NOMO-1 (cell line): Measurements from ENCODE around the gene IQGAP1.
"Not testable (repeated sequence)": the region's sequence is repeated elsewhere in the genome, so short reads cannot be mapped to it uniquely, and the experiment has no call there.

Experiments used
- DNase-seq, 2 experiments: peaks; one replicate each; lab custom pipeline; 2025; ENCODE audit not compliant: unreplicated experiment in 2 of 2; lab: John Stamatoyannopoulos, UW

IQGAP1 gene

DNA sequence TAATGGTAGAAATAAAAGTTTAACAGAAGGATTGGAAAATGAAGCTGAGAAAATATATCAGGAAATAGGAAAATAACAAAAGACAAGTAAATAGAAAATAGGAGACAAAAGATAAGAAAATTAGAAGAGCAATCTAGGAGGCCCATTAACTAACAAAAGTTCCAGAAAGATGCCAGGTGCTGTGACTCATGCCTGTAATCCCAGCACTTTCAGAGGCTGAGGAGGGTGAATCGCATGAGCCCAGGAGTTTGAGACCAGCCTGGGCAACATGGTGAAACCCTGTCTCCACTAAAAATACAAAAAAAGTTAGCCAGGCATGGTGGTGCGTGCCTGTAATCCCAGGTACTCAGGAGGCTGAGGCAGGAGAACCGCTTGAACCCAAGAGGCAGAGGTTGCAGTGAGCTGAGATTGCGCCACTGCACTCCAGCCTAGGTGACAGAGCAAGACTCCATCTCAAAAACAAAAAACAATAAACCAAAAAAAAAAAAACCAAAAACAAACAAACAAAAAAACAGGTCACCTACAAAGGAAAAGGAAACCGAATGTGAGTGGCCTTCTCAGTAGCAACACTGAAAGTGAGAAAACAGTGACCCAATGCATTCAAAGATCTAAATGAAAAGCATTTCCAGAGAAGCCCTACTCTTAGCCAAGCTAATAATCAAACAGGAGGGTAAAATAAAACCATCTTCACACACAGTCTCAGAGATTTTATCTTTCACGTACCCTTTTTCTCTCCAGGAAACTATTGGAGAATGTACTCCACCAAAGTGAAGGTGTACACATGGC is 136.2 kb downstream of the IQGAP1 start:
- DNase-seq: not testable (repeated sequence)

DNA sequence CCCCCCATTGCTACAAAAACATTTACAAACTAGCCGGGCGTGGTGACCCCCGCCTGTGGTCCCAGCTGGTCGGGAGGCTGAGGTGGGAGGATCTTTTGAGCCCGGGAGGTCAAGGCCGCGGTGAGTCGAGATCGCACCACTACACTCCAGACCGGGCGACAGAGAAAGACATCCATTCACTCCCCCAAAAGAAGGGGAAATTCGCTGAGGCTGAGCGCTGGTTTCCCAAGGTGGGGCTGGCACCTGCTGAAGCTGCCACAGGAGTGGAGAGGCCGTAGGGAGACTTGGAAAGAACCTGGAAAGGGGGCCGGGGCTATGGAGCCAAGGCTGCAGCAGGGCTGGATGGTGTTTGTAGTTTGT is 140.9 kb downstream of the IQGAP1 start:
- no peak for DNase-seq

DNA sequence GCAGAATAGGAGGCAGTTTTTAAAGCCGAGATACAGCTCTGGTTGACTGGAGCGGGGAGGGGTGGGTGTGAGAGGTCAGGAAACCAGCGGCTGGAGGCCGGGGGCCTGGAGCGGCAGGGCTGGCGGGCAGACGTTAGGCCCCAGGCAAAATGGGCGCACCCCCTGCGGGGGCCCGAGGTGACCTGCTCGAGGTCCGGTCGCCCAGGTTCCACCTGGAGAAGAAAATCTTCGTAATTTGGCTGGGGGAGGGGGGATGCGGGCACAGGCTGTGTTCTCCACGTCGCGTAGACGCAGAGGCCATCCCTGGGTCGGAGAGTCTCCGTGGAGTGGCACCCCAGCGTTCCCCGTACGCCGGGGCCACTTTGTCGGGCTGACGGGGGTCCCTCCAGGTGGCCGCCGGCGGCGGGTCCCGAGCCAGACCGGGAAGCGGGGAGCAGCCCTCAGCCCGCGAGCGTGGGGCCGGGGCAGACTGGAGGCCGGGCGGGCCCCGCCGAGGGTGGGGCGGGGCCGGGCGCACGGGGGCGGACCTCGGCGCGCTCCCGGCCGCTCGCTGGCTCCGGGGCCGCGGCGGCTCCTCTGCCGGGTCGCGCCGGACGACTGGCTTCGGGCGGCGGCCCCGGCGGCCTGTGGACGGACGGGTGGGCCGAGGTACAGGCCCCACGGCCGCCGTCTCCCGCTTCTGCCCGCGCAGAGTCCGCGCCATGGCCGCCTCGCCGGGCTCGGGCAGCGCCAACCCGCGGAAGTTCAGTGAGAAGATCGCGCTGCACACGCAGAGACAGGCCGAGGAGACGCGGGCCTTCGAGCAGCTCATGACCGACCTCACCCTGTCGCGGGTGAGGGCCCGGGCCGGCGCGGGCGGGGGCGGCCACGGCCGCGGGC is 141.6 kb downstream of the IQGAP1 start, which contains the start of gene CRTC3:
Gene CRTC3 (plus strand): TSS at position 553 of the 879 bp plus-strand sequence. CDS start 149 bp downstream, at position 702.
- DNase-seq: peak; percentile 46 to 56

- DNase-seq: peak; percentile 21 to 31
These were observed 142.4 kb downstream of the IQGAP1 start for GRCh38 chr15:90530250-90531051.

GRCh38 chr15:90531147-90531546 is 143.1 kb downstream of the IQGAP1 start:
- DNase-seq: no peak

DNA sequence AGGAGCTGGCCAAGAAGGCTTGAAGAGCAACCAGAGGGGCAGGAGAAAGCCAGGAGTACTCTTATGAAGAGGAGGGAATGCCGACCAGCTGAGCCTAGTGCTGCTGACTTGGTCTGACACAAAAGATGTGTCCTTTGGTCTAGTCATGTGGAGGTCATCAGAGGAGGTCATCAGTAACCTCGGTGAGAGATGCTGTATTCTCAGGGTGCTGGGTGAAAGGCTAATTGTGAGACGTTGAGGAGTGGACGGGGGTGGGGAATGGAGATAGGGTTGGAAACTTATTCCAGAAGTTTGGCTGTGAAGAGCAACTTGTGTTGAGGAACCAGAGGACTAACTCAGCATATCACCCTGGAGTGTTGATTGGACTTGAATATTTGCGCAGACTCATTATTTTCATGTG is 147.2 kb downstream of the IQGAP1 start:
- no peak for DNase-seq

DNA sequence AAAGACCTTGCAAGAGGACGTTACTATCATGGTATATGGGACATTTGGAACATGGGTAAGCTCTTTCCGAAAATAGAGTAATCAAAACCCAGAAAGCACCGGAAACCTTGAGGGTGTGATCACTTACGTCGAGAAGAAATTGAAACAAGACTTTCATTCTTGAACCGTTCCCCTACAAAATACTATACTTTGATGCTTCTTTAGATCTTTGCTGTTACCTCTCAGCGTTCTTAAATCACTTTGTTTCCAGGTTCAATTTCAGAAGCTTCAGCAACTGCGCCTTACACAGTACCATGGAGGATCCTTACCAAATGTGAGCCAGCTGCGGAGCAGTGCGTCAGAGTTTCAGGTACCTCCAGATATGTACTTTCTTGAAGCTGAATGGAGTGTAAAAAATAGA is 151.7 kb downstream of the IQGAP1 start:
- DNase-seq: no peak

DNA sequence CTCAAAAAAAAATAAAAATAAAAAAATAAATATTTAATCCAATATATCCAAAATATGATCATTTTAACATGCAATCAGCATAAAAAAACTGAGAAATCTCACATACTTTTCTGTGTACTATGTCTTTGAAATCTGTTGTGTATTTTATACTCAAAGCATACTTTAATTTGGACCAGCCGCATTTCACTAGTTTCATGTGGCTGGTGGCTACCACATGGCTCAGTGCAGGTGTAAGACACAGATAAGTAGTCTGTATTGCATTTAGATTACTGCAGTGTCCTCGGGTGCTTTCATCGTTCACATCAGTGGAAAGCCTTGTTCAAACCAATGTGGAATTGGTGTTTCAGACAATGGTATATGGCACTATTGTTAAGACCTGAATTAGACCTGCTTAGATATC is 152.7 kb downstream of the IQGAP1 start:
- DNase-seq: no peak

- no peak for DNase-seq
These were observed 157.1 kb downstream of the IQGAP1 start for GRCh38 chr15:90545095-90545494.

DNA sequence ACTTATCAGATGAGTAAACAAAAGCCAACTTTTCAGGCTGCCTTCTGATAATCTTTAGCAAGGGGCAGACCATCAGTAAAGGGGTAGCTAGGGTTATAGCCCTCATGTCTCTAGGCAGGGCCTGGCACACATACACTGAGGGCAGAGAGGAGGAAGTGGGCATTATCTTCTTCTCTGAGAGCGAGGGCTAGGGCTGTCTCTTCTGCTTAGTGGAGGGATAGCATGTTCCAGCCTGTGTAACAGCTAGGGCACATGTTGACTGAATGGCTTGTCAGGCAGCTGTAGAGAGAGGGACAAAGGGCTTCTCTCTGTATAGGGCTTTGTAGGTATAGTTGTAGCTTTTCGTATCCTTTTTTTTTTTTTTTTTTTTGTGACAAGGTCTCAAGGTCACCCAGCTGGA is 159.5 kb downstream of the IQGAP1 start:
- no peak for DNase-seq

DNA sequence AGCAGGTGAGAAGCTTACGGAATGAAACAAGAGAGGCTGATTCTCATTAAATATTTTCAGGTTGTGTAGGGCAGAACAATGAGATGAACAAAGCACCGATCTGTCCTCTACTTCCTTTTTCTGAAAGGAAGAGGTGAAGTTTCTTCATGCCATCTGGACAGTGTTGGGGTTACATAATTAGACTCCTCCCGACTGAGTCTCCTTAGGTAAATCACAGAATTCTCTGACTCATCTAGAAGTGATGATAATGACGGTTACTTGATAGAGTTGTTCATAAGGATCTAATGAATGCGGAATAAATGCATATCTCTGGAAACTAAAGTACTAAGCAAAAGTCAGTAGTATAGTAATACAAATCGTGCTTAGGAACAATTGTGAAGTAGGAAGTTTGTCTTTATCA is 162.9 kb downstream of the IQGAP1 start:
- peak; percentile 62 to 95 for DNase-seq
